IPS-18c (cell line): ENCODE data around the gene ADGRG2.

Source experiments
- H3K4me3 ChIP-seq: 2 replicates; pipeline ENCODE4 v1.7.0; 2013; ENCODE audit warnings: low read depth, mild to moderate bottlenecking, low read length, moderate library complexity; ENCODE audit not compliant: insufficient read depth
- H3K9me3 ChIP-seq: one replicate; pipeline ENCODE4 v1.6.1; 2013; ENCODE audit warnings: mild to moderate bottlenecking, low read length, moderate library complexity; ENCODE audit not compliant: control insufficient read depth, insufficient read depth

Gene ADGRG2, protein sequence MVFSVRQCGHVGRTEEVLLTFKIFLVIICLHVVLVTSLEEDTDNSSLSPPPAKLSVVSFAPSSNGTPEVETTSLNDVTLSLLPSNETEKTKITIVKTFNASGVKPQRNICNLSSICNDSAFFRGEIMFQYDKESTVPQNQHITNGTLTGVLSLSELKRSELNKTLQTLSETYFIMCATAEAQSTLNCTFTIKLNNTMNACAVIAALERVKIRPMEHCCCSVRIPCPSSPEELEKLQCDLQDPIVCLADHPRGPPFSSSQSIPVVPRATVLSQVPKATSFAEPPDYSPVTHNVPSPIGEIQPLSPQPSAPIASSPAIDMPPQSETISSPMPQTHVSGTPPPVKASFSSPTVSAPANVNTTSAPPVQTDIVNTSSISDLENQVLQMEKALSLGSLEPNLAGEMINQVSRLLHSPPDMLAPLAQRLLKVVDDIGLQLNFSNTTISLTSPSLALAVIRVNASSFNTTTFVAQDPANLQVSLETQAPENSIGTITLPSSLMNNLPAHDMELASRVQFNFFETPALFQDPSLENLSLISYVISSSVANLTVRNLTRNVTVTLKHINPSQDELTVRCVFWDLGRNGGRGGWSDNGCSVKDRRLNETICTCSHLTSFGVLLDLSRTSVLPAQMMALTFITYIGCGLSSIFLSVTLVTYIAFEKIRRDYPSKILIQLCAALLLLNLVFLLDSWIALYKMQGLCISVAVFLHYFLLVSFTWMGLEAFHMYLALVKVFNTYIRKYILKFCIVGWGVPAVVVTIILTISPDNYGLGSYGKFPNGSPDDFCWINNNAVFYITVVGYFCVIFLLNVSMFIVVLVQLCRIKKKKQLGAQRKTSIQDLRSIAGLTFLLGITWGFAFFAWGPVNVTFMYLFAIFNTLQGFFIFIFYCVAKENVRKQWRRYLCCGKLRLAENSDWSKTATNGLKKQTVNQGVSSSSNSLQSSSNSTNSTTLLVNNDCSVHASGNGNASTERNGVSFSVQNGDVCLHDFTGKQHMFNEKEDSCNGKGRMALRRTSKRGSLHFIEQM

DNA sequence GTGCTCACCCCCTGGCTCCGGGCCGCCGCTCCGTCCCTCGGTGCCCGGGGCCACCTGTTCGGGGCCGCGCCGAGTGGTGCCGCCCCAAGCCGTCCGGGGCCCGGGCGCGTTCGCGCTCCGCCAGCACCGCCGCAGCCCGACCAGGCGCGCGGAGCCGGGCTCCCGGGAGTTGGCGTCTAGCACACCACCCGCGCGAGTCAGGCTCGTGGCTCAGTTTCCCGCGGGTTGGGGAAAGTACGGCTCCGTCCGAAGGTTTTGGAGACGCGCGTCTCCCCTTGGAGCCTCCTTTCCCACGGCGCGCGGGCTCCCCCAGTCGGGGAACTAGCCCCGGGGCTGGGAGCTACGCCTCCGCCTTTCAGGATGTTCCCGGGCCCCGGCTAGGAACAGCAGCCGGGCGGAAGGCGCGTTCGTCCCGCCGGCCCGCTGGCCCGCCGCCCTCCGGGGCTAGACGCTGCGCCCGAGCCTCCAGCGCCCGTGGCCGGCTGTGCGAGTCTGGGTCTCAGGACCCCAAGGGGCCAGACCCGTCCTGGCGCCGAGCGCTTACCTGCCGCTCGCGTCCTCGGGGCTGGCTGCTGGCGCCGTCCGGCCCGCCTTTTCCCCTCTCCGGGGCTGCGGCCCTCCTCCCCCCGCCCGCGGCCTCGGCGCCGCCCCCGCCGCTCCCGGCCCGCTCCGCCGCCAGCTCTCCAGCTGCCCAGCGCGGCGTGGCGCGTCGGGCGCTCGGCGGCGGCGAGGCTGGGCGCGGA, at the start of gene ADGRG2:
Gene ADGRG2 (minus strand): TSS at position 571 of the 743 bp plus-strand sequence. CDS start 53,634 bp downstream, outside the sequence.
- H3K4me3 ChIP-seq, result peak within 1 kb of the TSS; percentile 57
- peaks cover 2% of the 10 kb centered on the region for H3K9me3 ChIP-seq

DNA sequence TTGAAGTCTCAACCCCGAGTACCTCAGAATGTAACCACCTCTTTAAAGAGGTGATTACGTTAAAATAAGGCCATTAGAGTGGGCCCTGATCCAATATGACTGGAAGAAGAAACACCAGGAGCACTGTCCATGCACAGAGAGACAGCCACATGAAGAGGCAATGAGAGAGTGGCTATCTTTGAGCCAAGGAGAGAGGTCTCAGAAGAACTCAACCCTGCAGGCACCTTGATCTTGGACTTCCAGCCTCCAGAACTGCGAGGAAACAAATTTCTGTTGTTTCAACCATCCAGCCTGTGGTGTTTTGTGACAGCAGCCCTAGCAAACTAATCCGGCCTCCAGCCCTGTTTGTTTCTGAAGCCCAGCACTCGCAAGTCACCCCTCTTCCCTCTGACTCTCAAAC, 46.3 kb upstream of the ADGRG2 start:
- no peaks in the 10 kb centered on the region for H3K9me3 ChIP-seq

DNA sequence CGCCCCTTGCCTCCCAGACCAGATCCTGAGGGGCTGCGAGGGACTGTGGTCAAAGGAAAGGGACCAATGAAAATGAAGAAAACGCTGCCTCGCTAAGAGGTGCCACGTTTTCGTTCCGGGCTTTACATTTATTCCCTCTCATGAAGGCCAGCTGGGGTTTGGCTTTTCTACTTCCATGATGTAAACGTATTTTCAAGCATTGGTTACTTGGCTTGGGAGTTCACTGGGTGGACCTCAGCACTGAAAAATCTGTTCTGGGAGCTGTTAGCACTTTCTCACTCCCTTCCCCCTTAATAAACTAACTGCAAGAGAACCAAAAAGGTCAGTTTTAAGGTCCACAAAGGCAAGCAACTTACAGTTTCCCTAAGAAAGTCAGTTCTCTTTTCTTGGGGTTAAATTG, 40.6 kb upstream of the ADGRG2 start:
- Histone ChIP-seq H3K9me3 (peaks cover 2% of the 10 kb centered on the region), H3K4me3 (no peak overlapping the region)

More for the DNA sequence above, 46.3 kb upstream of the ADGRG2 start:
- no peak overlapping the region for H3K4me3 ChIP-seq

DNA sequence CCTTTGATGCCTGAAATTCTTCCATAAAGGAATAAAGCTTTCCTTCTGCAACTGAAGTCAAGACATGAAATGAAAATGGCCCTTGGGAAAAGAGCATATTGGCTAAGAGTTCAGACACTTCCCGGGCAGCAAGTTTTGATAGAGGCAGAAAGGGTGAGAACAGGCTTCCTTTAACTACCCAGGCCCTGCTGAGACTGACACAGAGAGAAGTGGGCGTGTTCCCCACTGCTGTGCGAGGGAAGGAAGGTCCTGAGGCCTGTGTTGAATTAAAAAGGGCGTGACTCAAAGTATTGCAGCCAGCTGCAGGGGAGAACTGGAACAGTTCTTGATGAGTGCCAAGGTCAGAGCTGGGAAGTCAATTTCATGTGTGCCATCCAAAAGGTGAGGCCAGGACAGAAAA, 33.9 kb upstream of the ADGRG2 start:
- Histone ChIP-seq H3K4me3 (no peak overlapping the region), H3K9me3 (peaks cover 4% of the 10 kb centered on the region)

DNA sequence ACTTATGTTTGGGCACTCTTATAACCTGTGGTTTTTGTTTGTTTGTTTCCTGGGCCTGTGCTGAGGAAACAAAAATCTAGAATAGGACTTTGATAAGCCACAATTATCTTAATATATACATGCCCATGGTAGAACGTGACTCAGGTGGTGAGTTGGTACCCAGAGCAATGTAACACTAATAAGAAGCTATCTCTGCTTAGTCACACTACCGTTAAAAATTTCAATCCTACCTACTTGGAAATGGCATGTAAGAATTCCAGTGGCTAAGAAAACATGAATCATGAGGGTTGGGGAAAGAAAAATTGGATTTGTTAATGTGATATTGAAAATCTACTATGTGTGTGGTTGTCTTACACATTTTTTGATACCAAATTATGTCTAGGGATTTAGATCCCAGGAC, 30.5 kb upstream of the ADGRG2 start:
- Histone ChIP-seq H3K4me3 (no peak overlapping the region), H3K9me3 (peaks cover 4% of the 10 kb centered on the region)

DNA sequence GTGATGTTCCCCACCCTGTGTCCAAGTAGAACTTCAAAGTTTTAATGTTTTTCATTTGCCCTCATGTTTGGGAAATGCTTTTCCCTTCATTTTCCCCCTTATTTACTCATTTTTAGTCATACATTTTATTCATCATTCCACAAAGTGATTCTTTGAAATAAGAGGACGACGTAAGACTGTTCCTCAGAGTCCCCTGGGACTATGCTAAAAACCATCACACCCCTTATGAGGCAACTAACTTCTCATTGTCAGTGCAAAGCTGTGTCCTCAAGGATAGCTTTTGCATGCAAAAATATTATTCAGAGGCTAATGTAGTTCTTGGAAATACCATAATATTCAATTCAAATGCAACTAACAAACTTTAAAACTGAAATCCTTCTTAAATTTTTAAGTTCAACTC, 14.8 kb upstream of the ADGRG2 start:
- H3K9me3 ChIP-seq, result no peaks in the 10 kb centered on the region
- H3K4me3 ChIP-seq, result no peak overlapping the region

DNA sequence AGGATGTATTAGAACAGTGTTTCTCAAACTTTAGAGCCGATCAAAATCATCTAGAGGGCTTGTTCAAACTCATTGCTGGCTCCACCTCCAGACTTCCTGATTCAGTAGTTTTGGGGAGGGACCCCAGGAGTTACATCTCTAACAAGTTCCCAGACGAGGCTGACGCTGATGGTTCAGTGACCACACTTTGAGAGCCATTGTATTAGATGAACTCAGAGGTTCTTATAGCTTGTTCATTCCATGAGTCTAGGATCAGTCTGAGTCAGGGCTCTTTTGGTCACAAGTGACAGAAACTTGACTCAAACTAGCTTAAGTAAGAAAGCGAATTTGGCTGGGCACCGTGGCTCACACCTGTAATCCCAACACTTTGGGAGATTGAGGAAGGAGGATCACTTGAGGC, 11.5 kb upstream of the ADGRG2 start:
- Histone ChIP-seq H3K9me3 (peaks cover 4% of the 10 kb centered on the region), H3K4me3 (no peak overlapping the region)

DNA sequence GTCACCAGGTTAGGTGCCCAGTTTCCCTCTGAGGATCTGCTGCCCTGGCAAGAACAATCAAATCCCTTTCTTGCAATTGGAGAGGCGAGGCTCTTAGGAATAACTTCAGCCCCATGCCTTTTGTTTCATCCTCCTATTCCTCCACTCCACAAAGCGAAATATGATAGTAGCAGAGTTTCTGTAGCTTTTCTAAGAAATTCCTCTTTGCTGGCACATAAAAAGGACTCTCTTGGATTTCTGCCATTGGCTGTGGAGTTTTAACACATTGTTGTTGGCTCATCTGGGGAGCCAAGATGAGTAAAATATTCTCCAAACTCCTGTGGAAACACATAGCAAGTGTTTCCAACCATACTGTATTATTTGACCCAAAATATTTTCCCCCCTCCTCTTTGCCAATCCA, 11.0 kb upstream of the ADGRG2 start:
- no peak overlapping the region for H3K4me3 ChIP-seq
- H3K9me3 ChIP-seq, result peaks cover 4% of the 10 kb centered on the region

DNA sequence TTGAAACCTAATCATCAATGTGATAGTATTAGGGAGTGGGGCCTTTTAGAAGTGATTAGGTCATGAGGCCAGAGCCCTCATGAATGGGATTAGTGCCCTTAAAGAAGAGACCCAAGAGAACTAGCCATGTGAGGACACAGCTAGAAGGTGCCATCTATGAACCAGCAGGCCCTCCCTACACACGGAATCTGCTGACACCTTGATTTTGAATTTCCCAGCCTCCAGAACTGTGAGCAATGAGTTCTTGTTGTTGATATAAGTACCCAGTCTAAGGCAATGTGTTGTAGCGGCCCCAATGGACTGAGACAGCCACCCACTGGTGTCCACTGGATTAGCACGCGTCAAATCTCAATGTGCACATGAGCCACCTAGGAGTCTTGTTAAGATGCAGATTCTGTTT, 8.4 kb upstream of the ADGRG2 start:
- peaks cover 4% of the 10 kb centered on the region for H3K9me3 ChIP-seq
- H3K4me3 ChIP-seq, result no peak overlapping the region

DNA sequence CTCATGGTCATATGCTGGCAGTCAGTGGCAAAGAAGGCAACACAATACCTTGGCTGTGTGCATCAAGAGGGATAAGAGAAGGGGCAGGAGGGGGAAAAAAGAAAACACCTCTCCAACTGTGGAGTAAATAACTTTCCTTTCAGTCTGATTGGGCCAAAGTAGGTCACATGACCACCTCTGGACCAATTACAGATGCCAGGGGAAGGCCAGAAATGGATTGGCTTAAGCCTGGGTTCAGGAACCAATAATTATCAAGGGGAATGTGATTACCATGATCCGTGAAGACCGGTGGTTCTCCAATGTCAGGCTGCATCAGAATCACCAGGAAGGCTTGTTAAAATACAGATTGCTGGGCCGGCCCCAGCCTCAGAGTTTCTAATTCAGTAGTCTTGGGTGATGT, 7.4 kb upstream of the ADGRG2 start:
- peaks cover 4% of the 10 kb centered on the region for H3K9me3 ChIP-seq
- no peak overlapping the region; the same call in 1 of the 2 replicates for H3K4me3 ChIP-seq

DNA sequence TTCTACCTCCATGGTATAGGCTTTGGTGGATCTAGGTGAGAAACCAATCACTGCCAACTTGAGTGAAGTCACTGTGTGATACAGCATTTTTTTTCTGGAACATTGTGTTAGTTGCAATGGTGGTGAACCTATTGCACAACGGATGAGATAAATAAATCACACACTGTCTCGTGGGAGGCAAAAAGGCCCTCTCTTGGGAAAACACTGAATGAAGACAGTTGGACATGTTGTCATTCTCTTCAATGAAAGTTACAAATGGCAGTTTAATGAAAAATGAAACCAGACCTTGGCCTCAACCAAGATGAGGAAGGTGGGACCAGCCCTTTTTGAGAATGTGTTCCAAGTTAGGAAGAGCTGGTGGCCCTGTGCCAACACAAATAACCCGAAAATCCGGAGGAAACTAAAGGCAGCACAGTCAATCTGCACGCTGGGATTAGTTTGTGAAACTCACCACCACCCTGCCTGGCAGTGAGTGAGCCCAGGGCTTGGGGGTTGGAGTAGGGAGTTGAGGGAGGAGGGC, 5.4 kb upstream of the ADGRG2 start:
- Histone ChIP-seq H3K4me3 (no peak overlapping the region), H3K9me3 (peaks cover 4% of the 10 kb centered on the region)

DNA sequence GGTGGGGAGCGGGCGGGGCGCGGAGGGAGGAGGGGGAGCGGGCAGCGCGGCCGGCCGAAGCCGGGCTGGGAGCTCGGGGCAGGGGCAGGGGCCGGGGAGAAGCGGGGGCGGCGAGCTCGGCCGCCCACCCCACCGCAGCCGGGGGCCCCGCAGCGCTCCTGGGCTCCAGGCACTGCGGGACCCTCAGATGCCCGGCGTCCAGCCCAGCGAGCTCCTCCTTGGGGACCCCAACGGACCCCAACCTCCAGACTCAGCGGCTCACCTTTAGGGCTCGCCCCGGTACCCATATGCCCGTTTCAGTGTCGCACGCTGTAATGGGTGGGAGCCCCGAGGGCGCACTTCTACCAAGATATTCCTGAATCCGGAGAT, 357 bp upstream of the ADGRG2 start:
- Histone ChIP-seq H3K9me3 (peaks cover 2% of the 10 kb centered on the region), H3K4me3 (peak overlapping the region; percentile 43)

DNA sequence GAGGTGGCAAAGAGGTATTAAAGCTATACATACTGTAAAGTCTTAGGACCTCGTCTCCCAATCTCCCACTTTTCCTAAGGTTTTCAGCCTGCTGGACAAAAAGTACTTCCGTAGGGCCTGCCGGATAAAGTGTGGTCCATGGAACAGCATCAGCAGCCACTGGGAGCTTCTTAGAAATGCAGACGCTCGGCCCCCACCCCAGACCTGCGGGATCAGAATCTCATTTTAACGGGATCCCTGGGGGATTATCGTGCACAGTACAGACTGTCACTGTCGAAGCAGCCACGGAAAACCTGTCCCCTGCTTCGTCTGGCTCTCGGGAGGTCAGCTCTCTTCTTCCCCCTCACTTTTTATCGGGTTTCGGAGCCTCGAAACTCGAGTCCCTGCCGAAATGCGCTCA, 802 bp downstream of the ADGRG2 start:
- peak overlapping the region; percentile 57 for H3K4me3 ChIP-seq

DNA sequence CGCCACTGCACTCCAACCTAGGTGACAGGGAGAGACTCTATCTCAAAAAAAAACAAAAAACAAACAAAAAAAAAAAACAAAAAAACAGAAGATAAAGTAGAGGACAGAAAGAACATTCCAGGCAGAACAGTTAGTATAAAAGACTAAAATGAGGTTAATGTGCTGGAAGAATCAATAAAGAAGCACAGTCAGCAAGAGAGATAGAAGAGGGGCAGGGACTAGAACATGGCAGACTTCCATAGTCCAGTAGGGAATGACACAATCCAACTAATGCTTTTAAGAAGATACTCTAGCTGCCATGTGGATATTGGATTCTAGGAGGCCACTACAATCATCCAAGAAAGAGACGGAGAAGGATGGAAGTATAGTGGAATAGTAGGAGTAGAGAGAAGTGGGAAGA, 11.6 kb downstream of the ADGRG2 start:
- Histone ChIP-seq H3K4me3 (no peak overlapping the region; the same call in 1 of the 2 replicates), H3K9me3 (peaks cover 7% of the 10 kb centered on the region)

More for the DNA sequence above, 802 bp downstream of the ADGRG2 start:
- H3K9me3 ChIP-seq, result peaks cover 3% of the 10 kb centered on the region

DNA sequence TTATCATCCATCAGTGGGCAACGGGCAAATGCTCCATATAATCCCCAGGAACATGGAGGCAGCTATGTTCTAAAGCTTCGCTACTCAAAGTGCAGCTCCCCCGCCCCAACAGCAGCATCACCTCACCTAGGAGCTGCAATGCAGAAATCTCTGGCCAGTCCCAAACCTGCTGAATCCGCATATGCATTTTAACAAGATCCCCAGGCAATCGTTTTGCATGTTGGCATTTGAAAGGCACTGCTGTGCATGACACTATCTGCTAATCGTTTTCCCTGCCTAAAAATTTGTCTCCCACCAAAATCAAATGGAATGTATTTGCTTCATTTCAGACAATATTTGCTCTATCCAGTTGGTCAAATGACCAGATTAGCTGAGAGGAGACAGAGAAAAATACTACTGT, 15.2 kb downstream of the ADGRG2 start:
- Histone ChIP-seq H3K9me3 (peaks cover 8% of the 10 kb centered on the region), H3K4me3 (no peak overlapping the region)

DNA sequence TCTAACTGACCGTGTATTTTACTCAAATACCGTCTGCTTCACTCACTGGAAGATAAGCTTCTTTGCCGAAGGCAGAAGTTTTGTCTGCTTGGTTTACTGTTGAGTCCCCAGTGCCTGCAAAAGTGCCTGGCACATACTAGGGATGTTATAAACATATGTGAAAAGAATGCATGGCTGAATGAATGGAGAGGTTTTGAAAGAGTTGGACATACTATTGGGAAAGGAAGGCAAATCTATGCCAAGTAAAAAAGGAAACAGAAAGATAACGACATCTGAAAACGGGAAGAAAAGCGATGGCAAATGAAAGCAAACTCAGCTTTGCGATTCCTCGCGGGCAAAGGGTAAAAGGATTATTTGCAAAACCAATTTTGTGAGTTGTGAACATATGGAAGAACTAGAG, 21.7 kb downstream of the ADGRG2 start:
- H3K4me3 ChIP-seq, result no peak overlapping the region
- peaks cover 4% of the 10 kb centered on the region for H3K9me3 ChIP-seq
